ENCODE measurements around the gene KCNH1.

The KCNH1 gene

GRCh38 chr1:211133836-211134669, at the start of gene KCNH1:
Gene KCNH1, minus strand, starts transcription at chr1:211134148. Its CDS starts 203 bp downstream, at chr1:211133945.
- in situ Hi-C loops (cut with MboI; ENCODE audit: low sequenced_read_pairs): no loop called here

GRCh38 chr1:211182746-211183145, 48.8 kb upstream of the KCNH1 start:
- in situ Hi-C loops (cut with MboI; ENCODE audit: low sequenced_read_pairs): no loop called here

GRCh38 chr1:211174375-211174774, 40.4 kb upstream of the KCNH1 start:
- in situ Hi-C loops (cut with MboI; ENCODE audit: low sequenced_read_pairs): no loop called here

DNA sequence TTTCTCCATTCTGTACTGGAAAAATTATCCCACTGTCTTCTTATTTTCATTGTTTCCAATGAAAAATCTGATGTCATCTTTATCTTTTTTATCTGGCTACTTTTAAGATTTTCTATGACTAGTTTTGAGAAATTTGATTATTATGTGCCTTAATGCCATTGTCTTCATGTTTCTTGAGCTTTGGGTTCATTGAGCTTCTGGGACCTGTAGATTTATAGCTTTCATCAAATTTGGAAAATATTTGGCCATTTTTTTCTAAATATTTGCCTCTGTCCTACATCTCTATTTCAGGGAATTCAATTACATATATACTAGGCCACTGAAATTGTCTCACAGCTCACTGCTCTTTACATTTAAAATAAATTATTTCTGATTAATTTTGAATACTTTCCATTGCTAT, 38.7 kb upstream of the KCNH1 start:
- in situ Hi-C loops (cut with MboI; ENCODE audit: low sequenced_read_pairs): no loop called here

- in situ Hi-C loops (cut with MboI; ENCODE audit: low sequenced_read_pairs): no loop called here
Observed at GRCh38 chr1:211169353-211169752, 35.4 kb upstream of the KCNH1 start.

- in situ Hi-C loops (cut with MboI; ENCODE audit: low sequenced_read_pairs): no loop called here
Observed at GRCh38 chr1:211158866-211159265, 24.9 kb upstream of the KCNH1 start.

- in situ Hi-C loops (cut with MboI; ENCODE audit: low sequenced_read_pairs): no loop called here
Observed at GRCh38 chr1:211155040-211155439, 21.1 kb upstream of the KCNH1 start.

- in situ Hi-C loops (cut with MboI; ENCODE audit: low sequenced_read_pairs): no loop called here
Observed at GRCh38 chr1:211153932-211154331, 20.0 kb upstream of the KCNH1 start.

DNA sequence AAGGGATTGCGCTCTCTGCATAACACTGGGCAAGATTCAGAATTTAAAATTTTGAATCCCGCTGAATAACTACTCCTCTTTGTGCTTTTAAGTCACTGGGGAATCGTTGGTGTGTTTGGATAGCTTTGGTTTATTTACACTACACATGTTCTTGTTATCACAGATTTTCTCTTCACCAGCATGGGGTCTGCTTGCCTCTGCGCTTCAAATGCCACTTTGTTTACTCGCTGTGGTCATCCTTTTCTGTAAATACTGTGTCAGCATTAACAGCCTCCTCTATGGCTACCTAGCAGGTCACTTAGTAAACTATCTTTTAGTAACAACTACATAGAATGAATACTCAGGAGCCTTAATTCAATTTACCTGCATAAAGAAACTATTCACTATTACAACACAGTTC, 14.4 kb upstream of the KCNH1 start:
- in situ Hi-C loops (cut with MboI; ENCODE audit: low sequenced_read_pairs): no loop called here

DNA sequence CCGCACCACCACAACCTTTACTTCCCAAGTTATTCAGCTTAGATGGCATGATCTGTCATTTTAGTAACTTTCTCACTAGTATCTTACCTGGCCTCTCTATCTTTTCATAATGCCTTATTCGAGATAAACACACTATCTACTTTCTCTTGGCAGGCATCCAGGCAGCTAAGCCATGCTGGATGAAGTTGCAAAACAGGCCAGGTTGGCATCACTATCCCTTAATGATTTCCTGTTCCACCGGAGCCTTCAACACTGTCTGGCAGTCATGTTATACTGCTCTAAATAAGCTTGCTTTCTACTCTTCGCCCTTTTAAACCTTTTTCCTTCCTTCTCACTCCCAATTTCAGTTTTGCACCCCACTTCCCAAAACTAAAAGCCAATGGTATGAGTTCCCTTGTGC, 12.0 kb upstream of the KCNH1 start:
- in situ Hi-C loops (cut with MboI; ENCODE audit: low sequenced_read_pairs): no loop called here

GRCh38 chr1:211135342-211135950, 1.5 kb upstream of the KCNH1 start:
- in situ Hi-C loops (cut with MboI; ENCODE audit: low sequenced_read_pairs): no loop called here

DNA sequence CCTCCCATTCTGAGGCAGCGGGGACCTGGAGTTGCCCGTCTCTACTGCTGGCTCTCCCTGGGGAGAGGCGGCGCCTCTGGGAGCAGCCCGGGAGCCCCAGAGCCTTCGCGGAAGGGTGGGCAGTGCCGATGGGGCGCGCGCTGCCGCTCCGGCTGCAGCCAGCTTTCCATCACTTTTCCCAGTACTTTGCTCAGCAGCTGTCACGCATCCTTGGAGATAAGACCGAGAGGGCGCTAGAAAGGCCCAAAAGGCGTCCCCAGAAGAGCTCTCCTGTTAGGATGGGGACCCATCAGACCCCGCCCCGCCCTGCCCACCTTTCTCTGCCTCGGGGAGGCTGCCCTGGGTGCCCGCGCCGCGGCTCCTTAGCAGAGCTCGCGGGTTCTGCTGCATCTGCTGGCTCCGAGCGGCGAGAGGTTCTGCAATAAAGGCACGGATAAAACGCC, 534 bp downstream of the KCNH1 start:
- in situ Hi-C loops (cut with MboI; ENCODE audit: low sequenced_read_pairs): no loop called here

DNA sequence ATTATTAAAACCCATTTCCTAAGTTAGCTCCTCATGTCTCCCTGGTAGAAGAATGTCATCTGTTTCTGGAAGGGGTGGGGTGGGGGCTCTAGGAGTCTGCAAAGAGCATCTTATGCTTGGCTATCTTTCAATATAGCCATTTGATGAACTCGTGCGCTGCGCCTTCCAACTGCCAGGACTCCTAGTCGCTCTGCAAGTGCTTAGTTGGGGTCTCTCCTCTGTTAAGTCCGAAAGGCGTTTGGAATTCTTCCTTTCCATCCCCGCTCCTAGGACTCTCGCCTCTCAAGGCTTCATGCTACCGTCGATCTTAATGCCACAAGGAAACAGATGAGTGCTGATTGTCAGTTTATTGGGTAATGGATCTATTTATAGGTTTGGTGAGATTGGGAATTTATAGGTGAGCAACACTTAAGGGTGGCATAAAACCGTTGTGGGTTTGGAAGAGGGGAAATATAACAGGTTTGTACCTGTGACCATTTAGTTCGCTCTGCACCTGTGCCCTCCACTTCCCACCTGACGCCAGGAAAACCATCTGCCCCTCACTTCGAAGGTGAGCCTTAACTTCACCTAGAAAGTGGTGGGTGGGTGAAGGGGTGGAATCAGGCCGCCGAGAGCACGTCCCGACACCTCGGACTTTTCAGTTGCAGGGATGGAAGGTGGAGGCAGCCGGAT, 1.1 kb downstream of the KCNH1 start:
- in situ Hi-C loops (cut with MboI; ENCODE audit: low sequenced_read_pairs): no loop called here

DNA sequence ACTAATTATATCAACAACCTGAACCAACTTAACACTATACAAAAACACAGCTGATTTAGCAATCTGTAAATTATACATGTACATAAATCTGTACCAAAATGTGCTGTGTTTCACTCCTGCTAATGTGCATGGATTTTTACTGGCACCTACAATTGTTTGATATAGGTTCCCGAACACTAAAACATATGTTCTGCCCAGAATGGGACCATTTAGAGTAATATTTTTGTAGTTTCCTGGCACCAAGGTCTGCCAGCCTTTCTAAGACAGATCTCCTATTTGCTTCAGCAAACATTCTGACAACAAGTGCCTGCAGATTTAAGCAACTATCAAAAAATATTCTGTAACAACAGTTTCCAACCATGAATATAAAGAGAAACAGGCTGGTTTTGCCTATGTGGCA, 4.2 kb downstream of the KCNH1 start:
- in situ Hi-C loops (cut with MboI; ENCODE audit: low sequenced_read_pairs): no loop called here

GRCh38 chr1:211127166-211127565, 6.8 kb downstream of the KCNH1 start:
- in situ Hi-C loops (cut with MboI; ENCODE audit: low sequenced_read_pairs): no loop called here

DNA sequence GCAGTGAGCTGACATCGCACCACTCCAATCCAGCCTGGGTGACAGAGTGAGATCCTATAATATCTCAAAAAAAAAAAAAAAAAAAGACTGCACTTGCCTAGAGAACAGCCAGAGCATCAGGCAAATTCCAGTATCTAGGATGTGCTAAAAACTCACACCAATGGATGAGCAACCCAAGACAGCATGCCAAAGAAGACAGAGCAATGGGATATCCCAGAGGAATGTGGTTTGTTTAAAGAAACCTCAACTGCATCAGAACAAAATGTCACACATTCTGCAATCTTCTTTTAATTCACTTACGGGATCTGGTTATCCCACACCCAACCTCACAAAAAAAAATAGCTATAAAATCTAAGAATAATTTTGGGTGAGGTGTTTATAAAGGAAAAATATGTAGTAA, 7.3 kb downstream of the KCNH1 start:
- in situ Hi-C loops (cut with MboI; ENCODE audit: low sequenced_read_pairs): no loop called here

DNA sequence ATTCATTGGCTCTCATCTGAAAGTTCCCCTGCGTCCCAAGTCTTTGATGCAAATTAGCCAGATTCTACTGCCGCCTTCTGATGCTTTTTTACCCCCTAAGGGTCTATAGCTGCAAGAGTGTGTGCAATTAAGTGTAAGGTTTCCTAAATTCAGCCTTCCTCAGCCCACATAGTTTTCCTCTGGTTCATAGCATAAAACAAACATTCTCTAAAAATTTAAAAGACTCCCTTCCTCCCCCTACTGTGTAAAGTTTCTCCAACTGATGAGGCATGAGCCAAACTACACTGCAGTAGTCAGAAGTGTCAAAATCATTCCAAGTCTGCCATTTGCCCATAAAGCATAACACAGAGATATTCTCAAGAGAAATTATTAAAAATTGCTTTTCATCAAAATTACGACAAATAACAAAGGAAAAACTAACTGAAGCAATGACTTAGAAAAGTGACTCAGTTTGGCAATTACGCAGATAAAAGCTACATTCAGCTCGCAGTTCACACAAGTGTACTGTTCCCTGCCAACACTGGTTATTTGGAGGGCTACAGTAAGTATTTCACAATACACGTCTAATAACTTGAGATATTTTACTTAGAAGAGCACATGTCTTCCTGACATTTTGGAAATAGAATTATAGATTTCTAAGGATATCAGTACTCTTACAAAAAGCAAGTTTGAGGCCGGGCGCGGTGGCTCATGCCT, 15.4 kb downstream of the KCNH1 start:
- in situ Hi-C loops (cut with MboI; ENCODE audit: low sequenced_read_pairs): no loop called here

- in situ Hi-C loops (cut with MboI; ENCODE audit: low sequenced_read_pairs): no loop called here
Observed at GRCh38 chr1:211114446-211114845, 19.5 kb downstream of the KCNH1 start.

DNA sequence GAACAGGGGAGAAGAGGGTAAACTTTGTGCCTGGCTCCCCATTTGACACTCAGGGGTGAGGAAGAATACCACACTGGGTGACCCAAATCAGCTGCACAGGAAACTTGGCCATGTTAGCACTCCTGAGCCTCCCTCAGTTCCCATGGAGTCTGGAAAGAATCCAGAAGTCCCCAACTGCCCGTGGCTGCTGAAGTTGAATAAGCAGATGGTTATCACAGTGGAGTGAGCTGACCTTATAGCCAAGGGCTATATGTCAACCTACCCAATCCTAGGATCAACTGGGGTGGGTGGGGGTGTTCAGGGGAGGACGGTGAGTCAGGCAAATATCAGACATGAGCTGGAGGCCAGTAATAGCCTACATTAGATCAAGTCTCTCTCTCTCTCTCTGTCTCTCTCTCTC, 20.4 kb downstream of the KCNH1 start:
- in situ Hi-C loops (cut with MboI; ENCODE audit: low sequenced_read_pairs): no loop called here

DNA sequence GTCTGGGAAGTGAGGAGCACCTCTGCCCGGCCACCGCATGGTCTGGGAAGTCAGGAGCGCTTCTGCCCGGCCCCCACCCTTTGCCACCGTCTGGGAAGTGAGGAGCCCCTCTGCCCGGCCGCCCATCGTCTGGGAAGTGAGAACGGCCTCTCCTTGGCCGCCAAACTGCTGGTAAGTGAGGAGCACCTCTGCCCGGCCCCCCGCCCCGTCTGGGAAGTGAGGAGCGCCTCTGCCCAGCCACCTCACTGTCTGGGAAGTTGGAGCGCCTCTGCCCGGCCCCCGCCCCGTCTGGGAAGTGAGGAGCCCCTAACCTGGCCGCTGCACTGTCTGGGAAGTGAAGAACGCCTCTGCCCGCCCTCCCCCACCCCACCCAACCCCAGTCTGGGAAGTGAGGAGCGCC, 22.6 kb downstream of the KCNH1 start:
- in situ Hi-C loops (cut with MboI; ENCODE audit: low sequenced_read_pairs): no loop called here

DNA sequence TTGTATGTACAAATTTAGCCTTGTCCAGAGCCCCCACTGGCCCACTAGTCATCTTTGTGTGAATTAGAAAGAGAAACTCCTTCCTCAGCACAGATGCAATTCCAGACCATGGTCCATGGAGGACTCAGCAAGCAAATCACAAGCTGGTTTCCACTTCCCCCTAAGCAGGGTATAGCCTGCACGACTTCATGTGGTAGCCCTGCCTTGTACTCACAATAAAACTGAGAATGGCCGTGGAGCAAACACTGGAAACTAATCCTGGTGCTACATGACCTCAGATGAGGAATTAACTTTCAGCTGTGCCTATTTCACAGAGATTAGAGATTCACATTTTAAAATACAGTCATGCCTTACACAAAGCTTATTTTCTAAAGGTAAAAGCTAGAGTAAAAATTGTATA, 32.5 kb downstream of the KCNH1 start:
- in situ Hi-C loops (cut with MboI; ENCODE audit: low sequenced_read_pairs): no loop called here

Data from HL-60/S4 treated with phorbol 12-myristate 13-acetate at 8.2 ng/mL for 4 days and 3 days (cell line).